Skeletal muscle cell (primary cell): ENCODE measurements around the gene CCL5.

Experiments
- DNase-seq: peaks from one replicate; pipeline ENCODE4 v3.0.0-alpha.2; 2010; ENCODE audit warnings: low read depth
- H3K4me3 ChIP-seq: 2 replicates; pipeline ENCODE4 v1.5.1; 2011; ENCODE audit warnings: low read depth, mild to moderate bottlenecking, control low read depth, low read length, moderate library complexity

Gene CCL5

DNA sequence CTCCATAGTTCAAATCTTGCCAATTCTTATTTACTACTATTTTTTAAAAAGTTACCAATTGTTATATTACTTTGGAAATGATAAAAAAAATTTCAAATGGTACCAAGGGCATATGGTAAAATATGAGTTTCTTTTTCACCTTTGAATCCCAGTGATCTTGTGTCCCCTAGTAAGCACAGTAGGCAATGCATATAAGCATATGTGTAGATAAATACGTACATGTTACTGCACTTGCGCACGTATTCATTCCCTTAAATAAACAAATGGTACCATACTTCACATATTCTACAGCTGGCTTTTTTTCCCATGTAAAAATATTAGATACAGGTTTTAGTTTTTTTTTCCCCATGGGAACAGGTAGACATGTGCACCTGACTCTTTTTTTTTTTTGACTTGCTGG lies 39.1 kb downstream of the CCL5 start:
- no peak for DNase-seq
- no peak overlapping the region for H3K4me3 ChIP-seq

GRCh38 chr17:35825206-35825605 lies 55.0 kb downstream of the CCL5 start:
- H3K4me3 ChIP-seq: no peak overlapping the region
- no peak for DNase-seq
